ENCODE results near the gene INSR. TPM values are rescaled to one million over a fixed set of nuclear protein-coding genes. Genes with fewer than 3 reads are reported as not detected.

INSR gene
- total and polyA plus RNA-seq, 10 of the 15 experiments (the other 5 are each of a cell fraction or from before 2014, with no cell fraction given), result 4.2 to 34.9 (median 13.6) TPM

DNA sequence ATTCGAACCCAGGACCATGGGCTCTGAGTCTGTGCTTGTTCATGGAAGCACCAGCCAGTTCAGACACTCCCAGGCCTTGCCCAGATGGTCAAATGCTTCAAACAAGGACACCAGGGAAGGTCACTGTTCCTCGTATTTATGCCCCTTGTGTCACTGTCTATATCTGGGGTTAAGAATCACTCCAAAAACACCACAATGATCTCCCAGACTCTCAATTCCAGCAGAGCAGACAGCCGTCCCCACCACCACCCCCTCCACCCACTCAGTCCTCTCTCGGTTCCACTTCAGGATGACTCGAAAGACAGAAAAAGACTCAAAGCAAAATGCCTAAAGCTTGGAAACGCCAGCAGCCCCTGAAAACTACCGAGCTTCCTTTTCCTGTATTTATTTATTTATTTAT is 79.0 kb downstream of the INSR start (continued):
- TF ChIP-seq TCF12 (IDR thresholded peaks at IDR 0.05; ENCODE audit: low read depth, low read length) (no peak), NBN (IDR thresholded peaks at IDR 0.05) (no peak; the same call in 1 of the 2 replicates), ESRRA (IDR thresholded peaks at IDR 0.05; ENCODE audit: low read length) (no peak), KLF5 (IDR thresholded peaks at IDR 0.05; ENCODE audit: partially characterized antibody) (no peak), MEF2A (IDR thresholded peaks at IDR 0.05; ENCODE audit: insufficient read depth, low read depth, low read length) (peak; percentile 73)

DNA sequence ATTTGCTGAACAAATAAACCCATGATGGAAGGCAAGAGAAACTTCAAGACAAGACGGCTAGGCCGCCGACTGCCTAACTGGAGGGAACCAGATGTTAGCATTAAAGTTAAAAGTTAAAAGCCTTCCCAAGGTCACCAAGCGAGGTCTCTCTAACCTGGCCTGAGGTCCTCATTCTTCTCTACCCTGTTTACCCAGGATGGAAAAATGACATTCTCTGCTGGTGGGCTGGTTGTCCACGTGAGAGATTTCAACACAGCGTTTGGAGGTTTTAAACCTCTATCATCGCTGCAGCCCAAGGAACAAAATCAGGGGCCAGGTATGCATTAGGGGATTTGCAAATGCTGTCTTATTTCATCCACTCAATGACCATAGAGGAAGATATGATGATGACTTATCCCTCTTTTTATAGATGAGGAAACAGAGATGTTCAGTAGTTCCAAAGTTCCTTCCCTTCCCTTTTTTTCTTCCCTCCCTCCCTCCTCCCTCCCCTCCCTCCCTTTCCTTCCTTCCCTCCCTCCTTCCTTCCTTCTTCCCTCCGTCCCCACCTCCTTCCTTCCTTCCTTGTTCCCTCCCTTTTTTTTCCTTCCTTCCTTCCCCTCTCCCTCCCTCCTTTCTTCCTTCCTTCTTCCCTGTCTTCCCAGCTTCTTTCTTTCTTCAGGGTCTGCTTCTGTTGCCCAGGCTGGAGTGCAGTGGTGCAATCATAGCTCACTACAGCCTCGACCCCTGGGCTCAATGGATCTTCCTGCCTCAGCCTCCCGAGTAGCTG is 79.7 kb downstream of the INSR start:
- no peaks in the 10 kb centered on the region for H3K9me3 ChIP-seq (replicated peaks; ENCODE audit: control insufficient read depth, insufficient read depth, low read length)
- TSS peak; percentile 18 for BruUV-seq (replicated peaks)
- intact Hi-C loops (cut with micrococcal nuclease; ENCODE audit: unreplicated experiment), result loop anchor here (5.0 kb wide), 1 partner anchor 78 kb away; the partner anchor contains the start of gene INSR

More for the DNA sequence above, 79.7 kb downstream of the INSR start:
- ATAC-seq, result no peak; the same call in 1 of the 3 replicates
- no peak for DNase-seq (ENCODE audit: low read depth, low spot score)
- Histone ChIP-seq H4K20me1 (ENCODE audit: control insufficient read depth, insufficient read depth) (no peaks in the 10 kb centered on the region), H3K4me1 (ENCODE audit: control insufficient read depth, insufficient read depth, low read length) (peaks cover 48% of the 10 kb centered on the region), H3K79me2 (ENCODE audit: control insufficient read depth, insufficient read depth, low read length) (peaks cover 42% of the 10 kb centered on the region), H3K4me2 (ENCODE audit: control insufficient read depth, insufficient read depth) (peak overlapping the region; percentile 45), H3K27me3 (replicated peaks in 1 of 2; ENCODE audit: control insufficient read depth in 2 of 2, insufficient read depth in 2 of 2, low read length in 1 of 2) (no peaks in the 10 kb centered on the region), H3K36me3 (ENCODE audit: control insufficient read depth in 2 of 2, insufficient read depth in 2 of 2, low read length in 1 of 2) (no peaks in the 10 kb centered on the region), H3K27ac (ENCODE audit: control insufficient read depth, insufficient read depth) (peak overlapping the region; percentile 69), H2AFZ (ENCODE audit: control insufficient read depth, low read depth, low read length) (no peak overlapping the region), H3K9ac (ENCODE audit: control insufficient read depth, insufficient read depth, low read length) (peak overlapping the region; percentile 20; the same call in 1 of the 2 replicates), H3K4me3 (no peak overlapping the region)
- RAD21 ChIA-PET (ENCODE audit: unreplicated experiment), result interaction anchor here (0.6 to 1.9 kb wide), 15 partner anchors 12 to 131 kb away, joined by 3 to 8 read pairs (median 4); no protein-coding TSS in a partner anchor
- CTCF ChIA-PET, result interaction anchor here (0.6 to 1.7 kb wide), 5 partner anchors 32 to 204 kb away, joined by 3 read pairs; no protein-coding TSS in a partner anchor
- in situ Hi-C loops (cut with MboI), result no loop called here
- whole genome bisulfite sequencing (ENCODE audit: insufficient coverage, insufficient replicate concordance, low lambda C conversion rate, missing lambda C conversion rate), result 45% methylated on average over 9 of the region's 10 CpGs
- POLR2A ChIA-PET, result interaction anchor here (0.5 to 1.4 kb wide), 6 partner anchors 14 to 79 kb away, joined by 3 to 9 read pairs (median 3); no protein-coding TSS in a partner anchor
- TF ChIP-seq ETV6 (conservative IDR thresholded peaks at IDR 0.05 in 1 of 2, IDR thresholded peaks at IDR 0.05 in 1 of 2; ENCODE audit: borderline replicate concordance in 1 of 2, low read depth in 1 of 2), result 0 out of 4 replicates have a peak, but pooled peaks of 1 of the 2 experiments have one; percentile 25
- TF ChIP-seq POLR2AphosphoS5 (IDR thresholded peaks at IDR 0.05; ENCODE audit: low read length), result 0 out of 2 replicates have a peak, but pooled peaks have one; percentile 10
- 0 out of 2 replicates have a peak, but pooled peaks have one; percentile 54 for TF ChIP-seq HDGF (IDR thresholded peaks at IDR 0.05)
- TF ChIP-seq NBN (IDR thresholded peaks at IDR 0.05), result no peak; the same call in 1 of the 2 replicates
- SMC1A ChIA-PET (ENCODE audit: uncharacterized antibody, unreplicated experiment), result interaction anchor here (0.7 to 2.2 kb wide), 10 partner anchors 14 to 122 kb away, joined by 3 to 10 read pairs (median 3); no protein-coding TSS in a partner anchor
- FAIRE-seq, result no peak

All from GM12878 (cell line).